ENCODE results near the gene SCT.

GRCh38 chr11:625636-626268 is 1.2 kb downstream of the SCT start:
- no peak for TF ChIP-seq REST (IDR thresholded peaks at IDR 0.05; ENCODE audit: insufficient read depth in 1 of 2, low read depth in 2 of 2, low read length in 1 of 2)
- TF ChIP-seq, protein P1, sequence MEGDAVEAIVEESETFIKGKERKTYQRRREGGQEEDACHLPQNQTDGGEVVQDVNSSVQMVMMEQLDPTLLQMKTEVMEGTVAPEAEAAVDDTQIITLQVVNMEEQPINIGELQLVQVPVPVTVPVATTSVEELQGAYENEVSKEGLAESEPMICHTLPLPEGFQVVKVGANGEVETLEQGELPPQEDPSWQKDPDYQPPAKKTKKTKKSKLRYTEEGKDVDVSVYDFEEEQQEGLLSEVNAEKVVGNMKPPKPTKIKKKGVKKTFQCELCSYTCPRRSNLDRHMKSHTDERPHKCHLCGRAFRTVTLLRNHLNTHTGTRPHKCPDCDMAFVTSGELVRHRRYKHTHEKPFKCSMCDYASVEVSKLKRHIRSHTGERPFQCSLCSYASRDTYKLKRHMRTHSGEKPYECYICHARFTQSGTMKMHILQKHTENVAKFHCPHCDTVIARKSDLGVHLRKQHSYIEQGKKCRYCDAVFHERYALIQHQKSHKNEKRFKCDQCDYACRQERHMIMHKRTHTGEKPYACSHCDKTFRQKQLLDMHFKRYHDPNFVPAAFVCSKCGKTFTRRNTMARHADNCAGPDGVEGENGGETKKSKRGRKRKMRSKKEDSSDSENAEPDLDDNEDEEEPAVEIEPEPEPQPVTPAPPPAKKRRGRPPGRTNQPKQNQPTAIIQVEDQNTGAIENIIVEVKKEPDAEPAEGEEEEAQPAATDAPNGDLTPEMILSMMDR (IDR thresholded peaks at IDR 0.05): no peak
- no peak for TF ChIP-seq TCF7L2 (IDR thresholded peaks at IDR 0.05; ENCODE audit: low read depth, low read length)

Measured in Panc1 (cell line).